GM23338 (cell line): ENCODE results near the gene MYO5A. TPM values are rescaled to one million over a fixed set of nuclear protein-coding genes. Genes with fewer than 3 reads are reported as not detected.

ENCODE experiments used
- ATAC-seq: fragments of 200-7000 bp; cut with Tn5 transposase; 3 replicates; pipeline ENCODE4 v1.9.1; 2020
- DNase-seq: peaks from one replicate; pipeline ENCODE4 v3.0.0-alpha.2; 2015; ENCODE audit warnings: low spot score
- H2AFZ ChIP-seq: fragments of 200-600 bp; sonication (generic); 2 replicates; pipeline ENCODE4 v1.8.0; 2016; ENCODE audit warnings: antibody characterized with exemption, mild to moderate bottlenecking, moderate library complexity
- H3F3A ChIP-seq: fragments of 200-600 bp; sonication (generic); replicated peaks from 2 replicates; pipeline ENCODE4 v1.8.0; 2017; ENCODE audit warnings: antibody characterized with exemption, mixed run types, low read depth
- H3K27ac ChIP-seq: fragments of 200-600 bp; sonication (generic); 2 replicates; pipeline ENCODE4 v1.6.1; 2016; ENCODE audit warnings: low read depth
- H3K27me3 ChIP-seq: fragments of 200-600 bp; sonication (generic); 2 replicates; pipeline ENCODE4 v1.8.0; 2016; ENCODE audit warnings: mild to moderate bottlenecking, mixed run types, moderate library complexity; ENCODE audit not compliant: insufficient read depth
- H3K36me3 ChIP-seq: fragments of 200-600 bp; sonication (generic); 2 replicates; pipeline ENCODE4 v1.8.0; 2016; ENCODE audit warnings: mild to moderate bottlenecking; ENCODE audit not compliant: insufficient read depth
- H3K4me1 ChIP-seq: fragments of 200-600 bp; sonication (generic); 2 replicates; pipeline ENCODE4 v1.8.0; 2016; ENCODE audit warnings: mild to moderate bottlenecking, moderate library complexity; ENCODE audit not compliant: insufficient read depth
- H3K4me2 ChIP-seq: fragments of 200-600 bp; sonication (generic); 2 replicates; pipeline ENCODE4 v1.7.1; 2017; ENCODE audit warnings: mixed run types
- H3K4me3 ChIP-seq: fragments of 200-600 bp; sonication (generic); 2 replicates; pipeline ENCODE4 v1.6.1; 2016; ENCODE audit warnings: mixed run types
- H3K79me2 ChIP-seq: fragments of 200-600 bp; sonication (generic); replicated peaks from 2 replicates; pipeline ENCODE4 v1.8.0; 2017; ENCODE audit warnings: mild to moderate bottlenecking; ENCODE audit not compliant: insufficient read depth
- H3K9me2 ChIP-seq: fragments of 200-600 bp; sonication (generic); 2 replicates; pipeline ENCODE4 v1.8.0; 2017; ENCODE audit not compliant: insufficient read depth
- H4K20me1 ChIP-seq: fragments of 200-600 bp; sonication (generic); replicated peaks from 2 replicates; pipeline ENCODE4 v1.8.0; 2017; ENCODE audit warnings: mild to moderate bottlenecking; ENCODE audit not compliant: insufficient read depth
- H3K27ac Mint-ChIP-seq: 2 replicates; pipeline ENCODE4 v1.8.0; 2020; ENCODE audit warnings: inconsistent platforms, mild to moderate bottlenecking, moderate library complexity, mixed read lengths
- H3K27me3 Mint-ChIP-seq: 3 replicates; pipeline ENCODE4 v1.8.0; 2022; ENCODE audit warnings: low read depth, mild to moderate bottlenecking, moderate library complexity, mixed read lengths, inconsistent platforms; ENCODE audit not compliant: insufficient read depth, poor library complexity
- H3K36me3 Mint-ChIP-seq: 3 replicates; pipeline ENCODE4 v1.8.0; 2021; ENCODE audit warnings: low read depth, mild to moderate bottlenecking, inconsistent platforms, moderate library complexity, mixed read lengths
- H3K4me1 Mint-ChIP-seq: 3 replicates; pipeline ENCODE4 v1.8.0; 2020; ENCODE audit warnings: mild to moderate bottlenecking, inconsistent platforms, mixed read lengths
- H3K4me3 Mint-ChIP-seq: 3 replicates; pipeline ENCODE4 v1.8.0; 2021; ENCODE audit warnings: moderate library complexity, mild to moderate bottlenecking, inconsistent platforms, mixed read lengths
- H3K9me3 Mint-ChIP-seq: 3 replicates; pipeline ENCODE4 v1.8.0; 2020; ENCODE audit warnings: moderate library complexity, mild to moderate bottlenecking, inconsistent platforms, mixed read lengths
- CREB1 ChIP-seq: fragments of 250-450 bp; sonication (Bioruptor Pico); IDR thresholded peaks from 2 replicates; pipeline ENCODE4 v1.5.0; 2020; ENCODE audit warnings: low read depth, mild to moderate bottlenecking, moderate library complexity
- CTCF ChIP-seq, 2 experiments: fragments of 200-600 bp in 1 of 2; sonication (generic) in 1 of 2; conservative IDR thresholded peaks; 2 replicates each; pipeline versions ENCODE4 v1.5.1 to v1.6.1; 2016 to 2017; ENCODE audit warnings: antibody characterized with exemption in 2 of 2, low read depth in 2 of 2, mild to moderate bottlenecking in 2 of 2, moderate library complexity in 1 of 2
- EZH2 ChIP-seq: fragments of 200-600 bp; sonication (generic); IDR thresholded peaks from one replicate; pipeline ENCODE4 v1.8.0; 2017; ENCODE audit warnings: antibody characterized with exemption, mild to moderate bottlenecking, low read depth; ENCODE audit not compliant: unreplicated experiment
- EZH2phosphoT487 ChIP-seq: fragments of 200-600 bp; sonication (generic); IDR thresholded peaks from one replicate; pipeline ENCODE4 v1.8.1; 2018; ENCODE audit warnings: antibody characterized with exemption; ENCODE audit not compliant: unreplicated experiment
- JUNB ChIP-seq: IDR thresholded peaks from one replicate; pipeline ENCODE4 v1.6.1; 2016; ENCODE audit warnings: antibody characterized with exemption; ENCODE audit not compliant: unreplicated experiment
- NANOG ChIP-seq: IDR thresholded peaks from 2 replicates; pipeline ENCODE4 v1.6.1; 2016; ENCODE audit warnings: antibody characterized with exemption, borderline replicate concordance
- POLR2AphosphoS5 ChIP-seq: IDR thresholded peaks from 2 replicates; pipeline ENCODE4 v1.6.1; 2016; ENCODE audit warnings: antibody characterized with exemption, low read depth
- REST ChIP-seq: IDR thresholded peaks from one replicate; pipeline ENCODE4 v1.6.1; 2018; ENCODE audit warnings: antibody characterized with exemption; ENCODE audit not compliant: unreplicated experiment
- STAT1 ChIP-seq: IDR thresholded peaks from one replicate; pipeline ENCODE4 v1.6.1; 2016; ENCODE audit warnings: antibody characterized with exemption; ENCODE audit not compliant: unreplicated experiment
- ZNF114 ChIP-seq: fragments of 250-450 bp; sonication (Bioruptor Pico); IDR thresholded peaks from 2 replicates; pipeline ENCODE4 v1.5.0; 2020; ENCODE audit warnings: mild to moderate bottlenecking, moderate library complexity
- ZNF331 ChIP-seq: fragments of 250-450 bp; sonication (Bioruptor Pico); IDR thresholded peaks from 2 replicates; pipeline ENCODE4 v1.5.0; 2020; ENCODE audit warnings: low read depth, mild to moderate bottlenecking, moderate library complexity
- polyA plus RNA-seq: library from polyadenylated mRNA; unstranded; fragments of >200 nt; fragmentation: Nextera tagmentation; extraction: Ambion mirVana; gene quantifications from 2 replicates; pipeline ENCODE4 v1.2.1, GENCODE V29; 2016
- total RNA-seq: library from RNA; depleted of rRNA; stranded (reverse); fragments of >200 nt; shearing (Covaris generic); gene quantifications from 2 replicates; pipeline ENCODE4 v1.2.3, GENCODE V29; 2014

The MYO5A gene
- total and polyA plus RNA-seq, 2 experiments from 2014 or later, result 5.7 to 31.8 TPM

GRCh38 chr15:52521682-52522081 lies 7.0 kb downstream of the MYO5A start:
- H3K79me2 ChIP-seq, result peaks cover 77% of the 10 kb centered on the region
- peaks cover 17% of the 10 kb centered on the region for H3K4me1 Mint-ChIP-seq
- H3K4me1 ChIP-seq, result peaks cover 14% of the 10 kb centered on the region
- H3K27me3 ChIP-seq, result peaks cover 2% of the 10 kb centered on the region
- H3K9me2 ChIP-seq, result no peaks in the 10 kb centered on the region
- H3K36me3 ChIP-seq, result no peaks in the 10 kb centered on the region
- H3K4me3 Mint-ChIP-seq, result no peak overlapping the region
- no peak overlapping the region for H3K4me3 ChIP-seq
- no peak overlapping the region for H3K27ac ChIP-seq
- no peaks in the 10 kb centered on the region; the same call in 1 of the 2 replicates for H4K20me1 ChIP-seq
- H3K27me3 Mint-ChIP-seq, result peaks cover 1% of the 10 kb centered on the region
- ATAC-seq, result no peak
- DNase-seq, result no peak
- no peak overlapping the region for H3K4me2 ChIP-seq
- H3F3A ChIP-seq, result no peaks in the 10 kb centered on the region
- no peaks in the 10 kb centered on the region for H3K9me3 Mint-ChIP-seq
- no peak overlapping the region for H2AFZ ChIP-seq
- no peak for TF ChIP-seq ZNF114 (CRISPR knock-in tag)
- TF ChIP-seq NANOG, result no peak
- TF ChIP-seq ZNF331 (CRISPR knock-in tag), result no peak
- no peak for TF ChIP-seq EZH2phosphoT487
- no peak for TF ChIP-seq STAT1
- TF ChIP-seq EZH2, result no peak
- TF ChIP-seq JUNB, result no peak
- no peak for TF ChIP-seq CTCF (conservative IDR thresholded peaks at IDR 0.05; ENCODE audit: low read depth in 2 of 2)
- TF ChIP-seq CREB1, result no peak
- TF ChIP-seq POLR2AphosphoS5, result no peak
- TF ChIP-seq REST, result no peak
- no peak overlapping the region for H3K27ac Mint-ChIP-seq
- H3K36me3 Mint-ChIP-seq, result no peaks in the 10 kb centered on the region

GRCh38 chr15:52520421-52520820 lies 8.3 kb downstream of the MYO5A start:
- H3K27me3 Mint-ChIP-seq, result peaks cover 1% of the 10 kb centered on the region
- Histone ChIP-seq H3K27me3 (no peaks in the 10 kb centered on the region), H2AFZ (no peak overlapping the region), H3F3A (no peaks in the 10 kb centered on the region), H3K9me2 (no peaks in the 10 kb centered on the region), H4K20me1 (no peaks in the 10 kb centered on the region; the same call in 1 of the 2 replicates), H3K4me1 (peaks cover 18% of the 10 kb centered on the region), H3K27ac (no peak overlapping the region), H3K4me3 (no peak overlapping the region), H3K79me2 (peaks cover 73% of the 10 kb centered on the region), H3K36me3 (no peaks in the 10 kb centered on the region), H3K4me2 (no peak overlapping the region)
- H3K36me3 Mint-ChIP-seq, result no peaks in the 10 kb centered on the region
- no peak overlapping the region for H3K4me3 Mint-ChIP-seq
- no peak overlapping the region for H3K27ac Mint-ChIP-seq
- ATAC-seq (no peak), DNase-seq (no peak)
- peaks cover 17% of the 10 kb centered on the region for H3K4me1 Mint-ChIP-seq
- H3K9me3 Mint-ChIP-seq, result no peaks in the 10 kb centered on the region
- no peak for TF ChIP-seq JUNB
- TF ChIP-seq CREB1, result no peak
- no peak for TF ChIP-seq EZH2phosphoT487
- no peak for TF ChIP-seq EZH2
- TF ChIP-seq NANOG, result no peak
- TF ChIP-seq STAT1, result no peak
